SK-N-MC (cell line): ENCODE data around the gene N4BP3.

Source experiments
- DNase-seq: peaks from one replicate; pipeline ENCODE4 v3.0.0-alpha.2; 2011; ENCODE audit warnings: low read depth, low spot score
- H3K27ac ChIP-seq: fragments of 200-600 bp; sonication (generic); 2 replicates; pipeline ENCODE4 v1.5.1; 2016; ENCODE audit warnings: mixed run types
- H3K36me3 ChIP-seq: fragments of 200-600 bp; sonication (generic); 2 replicates; pipeline ENCODE4 v1.6.1; 2017; ENCODE audit warnings: antibody characterized with exemption, low read length, mixed read lengths; ENCODE audit not compliant: insufficient read depth
- H3K4me3 ChIP-seq: fragments of 200-600 bp; sonication (generic); 2 replicates; pipeline ENCODE4 v1.5.1; 2016
- H3K9ac ChIP-seq: fragments of 200-600 bp; sonication (generic); 2 replicates; pipeline ENCODE4 v1.8.0; 2017; ENCODE audit warnings: mixed run types, mixed read lengths; ENCODE audit not compliant: insufficient read length
- H3K9me3 ChIP-seq: fragments of 200-600 bp; sonication (generic); 2 replicates; pipeline ENCODE4 v1.6.1; 2017; ENCODE audit warnings: low read depth, mild to moderate bottlenecking, antibody characterized with exemption, low read length, moderate library complexity, mixed read lengths
- EZH2 ChIP-seq: fragments of 200-600 bp; sonication (generic); IDR thresholded peaks from one replicate; pipeline ENCODE4 v1.6.1; 2017; ENCODE audit warnings: antibody characterized with exemption
- FOXP2 ChIP-seq: optimal IDR thresholded peaks from 2 replicates; pipeline ENCODE3; 2011; ENCODE audit warnings: mild to moderate bottlenecking, moderate library complexity; ENCODE audit not compliant: insufficient read depth; ENCODE audit errors: extremely low read length, control extremely low read depth
- POLR2AphosphoS5 ChIP-seq: IDR thresholded peaks from 2 replicates; pipeline ENCODE4 v1.6.1; 2012; ENCODE audit warnings: mild to moderate bottlenecking, low read depth, low read length, borderline replicate concordance

N4BP3 gene

GRCh38 chr5:178107756-178108310, 5.5 kb upstream of the N4BP3 start:
- no peak for TF ChIP-seq FOXP2
- no peak for TF ChIP-seq EZH2
- no peak for TF ChIP-seq POLR2AphosphoS5
- Histone ChIP-seq H3K9me3 (no peaks in the 10 kb centered on the region), H3K27ac (no peak overlapping the region), H3K36me3 (no peaks in the 10 kb centered on the region), H3K4me3 (no peak overlapping the region), H3K9ac (no peak overlapping the region)
- no peak for DNase-seq

- Histone ChIP-seq H3K9me3 (no peaks in the 10 kb centered on the region), H3K4me3 (no peak overlapping the region), H3K36me3 (no peaks in the 10 kb centered on the region), H3K27ac (no peak overlapping the region), H3K9ac (no peak overlapping the region)
- no peak for DNase-seq
- TF ChIP-seq FOXP2, result no peak
- TF ChIP-seq POLR2AphosphoS5, result no peak
- no peak for TF ChIP-seq EZH2
Measured at GRCh38 chr5:178108446-178108845, 4.9 kb upstream of the N4BP3 start.

- no peaks in the 10 kb centered on the region for H3K9me3 ChIP-seq
- H3K9ac ChIP-seq, result no peak overlapping the region
- DNase-seq, result no peak
- H3K36me3 ChIP-seq, result no peaks in the 10 kb centered on the region
- H3K4me3 ChIP-seq, result no peak overlapping the region
- no peak for TF ChIP-seq FOXP2
- TF ChIP-seq EZH2, result no peak
- no peak for TF ChIP-seq POLR2AphosphoS5
- no peak overlapping the region for H3K27ac ChIP-seq
Measured at GRCh38 chr5:178108966-178109365, 4.4 kb upstream of the N4BP3 start.

- Histone ChIP-seq H3K36me3 (no peaks in the 10 kb centered on the region), H3K9me3 (no peaks in the 10 kb centered on the region), H3K27ac (no peak overlapping the region), H3K4me3 (no peak overlapping the region), H3K9ac (no peak overlapping the region)
- TF ChIP-seq EZH2, result no peak
- no peak for TF ChIP-seq FOXP2
- no peak for TF ChIP-seq POLR2AphosphoS5
- DNase-seq, result no peak
Measured at GRCh38 chr5:178110511-178110910, 2.8 kb upstream of the N4BP3 start.

GRCh38 chr5:178111925-178112324, 1.4 kb upstream of the N4BP3 start:
- TF ChIP-seq EZH2, result no peak
- TF ChIP-seq FOXP2, result no peak
- no peak for TF ChIP-seq POLR2AphosphoS5
- Histone ChIP-seq H3K9ac (no peak overlapping the region), H3K9me3 (no peaks in the 10 kb centered on the region), H3K36me3 (no peaks in the 10 kb centered on the region), H3K4me3 (no peak overlapping the region), H3K27ac (no peak overlapping the region)
- peak; percentile 24 for DNase-seq

- no peak overlapping the region for H3K27ac ChIP-seq
- H3K4me3 ChIP-seq, result peak overlapping the region; percentile 83
- no peak for TF ChIP-seq EZH2
- TF ChIP-seq POLR2AphosphoS5, result no peak
- no peak for TF ChIP-seq FOXP2
- no peak for DNase-seq
- no peaks in the 10 kb centered on the region for H3K36me3 ChIP-seq
- H3K9ac ChIP-seq, result no peak overlapping the region
- H3K9me3 ChIP-seq, result no peaks in the 10 kb centered on the region
Measured at GRCh38 chr5:178112545-178112944, 787 bp upstream of the N4BP3 start.

GRCh38 chr5:178113841-178114324, 551 bp downstream of the N4BP3 start:
- Histone ChIP-seq H3K36me3 (no peaks in the 10 kb centered on the region), H3K4me3 (peak overlapping the region; percentile 83), H3K9ac (peak overlapping the region; percentile 20), H3K9me3 (no peaks in the 10 kb centered on the region), H3K27ac (no peak overlapping the region)
- TF ChIP-seq POLR2AphosphoS5 (no peak), EZH2 (no peak), FOXP2 (no peak)
- no peak for DNase-seq

- no peaks in the 10 kb centered on the region for H3K9me3 ChIP-seq
- H3K27ac ChIP-seq, result no peak overlapping the region
- no peak for DNase-seq
- H3K36me3 ChIP-seq, result no peaks in the 10 kb centered on the region
- no peak for TF ChIP-seq EZH2
- TF ChIP-seq FOXP2, result no peak
- TF ChIP-seq POLR2AphosphoS5, result no peak
- no peak overlapping the region for H3K9ac ChIP-seq
- peak overlapping the region; percentile 83 for H3K4me3 ChIP-seq
Measured at GRCh38 chr5:178114325-178115135, 1.2 kb downstream of the N4BP3 start.

GRCh38 chr5:178115136-178115813, 1.9 kb downstream of the N4BP3 start:
- H3K9me3 ChIP-seq, result no peaks in the 10 kb centered on the region
- H3K9ac ChIP-seq, result no peak overlapping the region
- no peaks in the 10 kb centered on the region for H3K36me3 ChIP-seq
- no peak for DNase-seq
- no peak overlapping the region for H3K27ac ChIP-seq
- no peak overlapping the region for H3K4me3 ChIP-seq
- no peak for TF ChIP-seq EZH2
- no peak for TF ChIP-seq POLR2AphosphoS5
- no peak for TF ChIP-seq FOXP2
